ENCODE results near the gene SCGB2B2. TPM values are rescaled to one million over a fixed set of nuclear protein-coding genes. Genes with fewer than 3 reads are reported as not detected.

The SCGB2B2 gene, protein sequence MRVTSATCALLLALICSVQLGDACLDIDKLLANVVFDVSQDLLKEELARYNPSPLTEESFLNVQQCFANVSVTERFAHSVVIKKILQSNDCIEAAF
- total RNA-seq (1 to 10 TPM in 1 of 7 donors, under 1 TPM in 6; 0.12 to 1.6 (median 0.50) TPM), polyA plus RNA-seq (under 1 TPM; 0.11 to 0.12 TPM)
- long read RNA-seq, donor 1, partial matches to known transcripts = 0 of 3 reads
- long read RNA-seq, donor 1, other reads (novel, unspliced or antisense) = 3 of 3 reads
- long read RNA-seq, donor 2, partial matches to known transcripts = 21 of 26 reads
- long read RNA-seq, donor 2, other reads (novel, unspliced or antisense) = 5 of 26 reads
- long read RNA-seq, donor 3 = 0 reads

DNA sequence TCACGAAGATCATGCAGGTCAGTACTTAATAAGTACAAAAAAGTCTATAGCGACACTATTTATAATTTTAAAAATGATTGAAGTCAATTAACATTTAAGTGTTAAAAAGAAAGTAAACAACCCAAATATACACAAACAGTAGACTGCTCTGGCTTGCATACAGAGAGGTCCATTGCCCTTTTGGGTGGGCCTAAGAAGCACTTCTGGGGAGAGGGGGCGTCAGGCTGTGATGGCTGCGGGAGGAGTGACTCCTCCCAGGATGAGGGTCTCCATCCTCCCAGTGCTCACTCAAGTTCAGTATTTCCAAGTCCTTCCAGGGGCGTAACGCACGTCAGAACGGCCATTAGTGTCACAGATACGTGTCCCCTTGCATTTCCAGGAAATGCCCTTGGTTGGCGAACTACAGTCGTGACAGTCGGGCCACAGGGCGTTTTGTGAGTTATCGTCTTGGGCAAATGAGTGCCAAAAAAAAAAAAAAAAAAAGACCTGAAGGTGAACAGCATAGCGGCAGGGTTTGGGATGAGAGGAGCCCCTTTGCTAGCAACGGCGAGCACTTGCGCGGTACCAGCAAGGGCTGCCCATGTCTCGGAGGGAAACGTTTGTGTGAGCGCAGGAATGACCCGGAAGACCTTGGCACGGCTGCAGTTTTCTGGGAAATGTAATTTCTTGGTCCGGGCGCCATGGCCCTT lies at the start of gene SCGB2B2:
Gene SCGB2B2 (minus strand): TSS at position 463 of the 689 bp plus-strand sequence. CDS start 82,596 bp downstream, outside the sequence.
- peak in 1 of 5 donors; percentile 50 for DNase-seq

DNA sequence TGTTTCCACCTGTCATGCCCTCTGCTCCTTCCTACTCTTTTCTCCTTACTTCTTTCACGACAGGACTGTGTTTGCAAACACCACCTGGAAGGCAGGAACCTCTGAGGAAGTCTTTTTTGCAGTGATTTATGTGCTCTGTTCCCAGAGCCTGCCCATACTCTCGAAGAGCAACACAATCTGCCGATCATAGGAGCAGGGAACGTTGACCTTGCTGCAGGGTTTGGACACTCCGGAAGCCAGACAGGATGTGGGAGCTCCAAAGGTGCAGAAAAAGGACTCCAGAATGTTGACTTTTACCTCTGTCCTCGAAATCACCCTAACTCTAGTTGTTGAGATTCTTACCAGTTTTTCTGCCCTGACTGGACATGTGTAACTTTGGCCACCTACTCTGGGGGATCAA lies 48.4 kb upstream of the SCGB2B2 start:
- Histone ChIP-seq H3K4me3 (no peak overlapping the region), H3K9me3 (no peaks in the 10 kb centered on the region), H3K27ac (no peak overlapping the region), H3K4me1 (ENCODE audit: insufficient read depth) (no peaks in the 10 kb centered on the region), H3K27me3 (no peaks in the 10 kb centered on the region), H3K36me3 (no peaks in the 10 kb centered on the region)
- DNase-seq = no peak
- intact Hi-C loops (cut with DNase I) = no loop called here
- WGBS, 3 donors = 25 to 28% (median 27%) methylated on average over 6 of the region's 6 CpGs
- no peak for TF ChIP-seq EP300 (IDR thresholded peaks at IDR 0.05)

More for the DNA sequence above, at the start of gene SCGB2B2:
- WGBS, 3 donors = 6 to 7% (median 7%) methylated on average over 26 of the region's 26 CpGs
- Histone ChIP-seq H3K9me3 (peaks cover under 1 to 17% of the 10 kb centered on the region in 2 donors), H3K4me1 (ENCODE audit: insufficient read depth) (no peaks in the 10 kb centered on the region), H3K27me3 (no peaks in the 10 kb centered on the region), H3K36me3 (no peaks in the 10 kb centered on the region), H3K4me3 (peak within 1 kb of the TSS; percentile 89), H3K27ac (peak within 1 kb of the TSS; percentile 94)
- no peak for TF ChIP-seq EP300 (IDR thresholded peaks at IDR 0.05)
- TF ChIP-seq, protein P1, sequence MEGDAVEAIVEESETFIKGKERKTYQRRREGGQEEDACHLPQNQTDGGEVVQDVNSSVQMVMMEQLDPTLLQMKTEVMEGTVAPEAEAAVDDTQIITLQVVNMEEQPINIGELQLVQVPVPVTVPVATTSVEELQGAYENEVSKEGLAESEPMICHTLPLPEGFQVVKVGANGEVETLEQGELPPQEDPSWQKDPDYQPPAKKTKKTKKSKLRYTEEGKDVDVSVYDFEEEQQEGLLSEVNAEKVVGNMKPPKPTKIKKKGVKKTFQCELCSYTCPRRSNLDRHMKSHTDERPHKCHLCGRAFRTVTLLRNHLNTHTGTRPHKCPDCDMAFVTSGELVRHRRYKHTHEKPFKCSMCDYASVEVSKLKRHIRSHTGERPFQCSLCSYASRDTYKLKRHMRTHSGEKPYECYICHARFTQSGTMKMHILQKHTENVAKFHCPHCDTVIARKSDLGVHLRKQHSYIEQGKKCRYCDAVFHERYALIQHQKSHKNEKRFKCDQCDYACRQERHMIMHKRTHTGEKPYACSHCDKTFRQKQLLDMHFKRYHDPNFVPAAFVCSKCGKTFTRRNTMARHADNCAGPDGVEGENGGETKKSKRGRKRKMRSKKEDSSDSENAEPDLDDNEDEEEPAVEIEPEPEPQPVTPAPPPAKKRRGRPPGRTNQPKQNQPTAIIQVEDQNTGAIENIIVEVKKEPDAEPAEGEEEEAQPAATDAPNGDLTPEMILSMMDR (IDR thresholded peaks at IDR 0.05) = peak in 1 of 3 donors; percentile 21
- no peak for TF ChIP-seq POLR2A (IDR thresholded peaks at IDR 0.05)
- intact Hi-C loops (cut with DNase I) = no loop called here

DNA sequence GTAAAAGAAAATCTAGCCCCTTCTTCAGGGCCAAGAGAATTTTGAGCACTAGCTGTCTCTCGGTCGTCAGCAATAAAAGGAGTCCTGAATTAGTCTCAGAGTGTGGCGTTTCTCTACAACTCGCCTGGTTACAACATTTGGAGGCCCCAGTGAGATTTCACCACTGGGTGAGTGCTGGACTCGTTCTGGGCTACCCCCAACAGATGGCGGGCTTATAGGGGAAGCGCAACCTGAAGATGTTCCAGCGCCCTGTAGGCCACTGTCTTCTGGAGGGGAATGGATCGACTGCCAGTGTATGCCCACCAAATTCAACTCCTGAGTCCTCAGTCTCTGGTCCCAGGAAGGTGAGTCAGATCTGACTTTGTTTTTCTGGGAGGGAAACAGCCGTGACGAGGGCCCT lies 45.4 kb upstream of the SCGB2B2 start:
- no peak for DNase-seq
- Histone ChIP-seq H3K27me3 (no peaks in the 10 kb centered on the region), H3K36me3 (no peaks in the 10 kb centered on the region), H3K9me3 (no peaks in the 10 kb centered on the region), H3K27ac (no peak overlapping the region), H3K4me3 (no peak overlapping the region), H3K4me1 (ENCODE audit: insufficient read depth) (no peaks in the 10 kb centered on the region)
- intact Hi-C loops (cut with DNase I) = no loop called here
- TF ChIP-seq EP300 (IDR thresholded peaks at IDR 0.05) = no peak
- TF ChIP-seq, protein P1 (IDR thresholded peaks at IDR 0.05) = no peak
- TF ChIP-seq POLR2A (IDR thresholded peaks at IDR 0.05) = no peak
- WGBS, 3 donors = 29 to 47% (median 36%) methylated on average over 11 of the region's 11 CpGs

DNA sequence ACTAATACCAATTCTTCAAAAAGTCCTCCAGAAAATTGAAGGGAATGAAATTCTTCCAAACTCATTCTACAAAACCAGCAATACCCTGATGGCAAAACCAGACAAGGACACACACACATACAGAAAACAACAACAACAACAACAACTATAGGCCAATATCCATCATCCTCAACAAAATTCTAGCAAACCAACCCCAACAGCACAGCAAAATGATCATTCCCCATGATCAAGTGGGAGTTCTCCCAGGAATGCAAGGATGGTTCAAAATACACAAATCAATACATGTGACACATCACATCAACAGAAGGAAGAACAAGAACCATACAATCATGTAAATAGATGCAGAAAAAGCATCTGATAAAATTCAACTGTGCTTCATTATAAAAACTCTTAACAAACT lies 38.4 kb upstream of the SCGB2B2 start:
- no peaks in the 10 kb centered on the region for H3K27me3 ChIP-seq
- TF ChIP-seq, protein P1 (IDR thresholded peaks at IDR 0.05) = no peak
- TF ChIP-seq POLR2A (IDR thresholded peaks at IDR 0.05) (no peak), EP300 (IDR thresholded peaks at IDR 0.05) (no peak)
- peaks cover 0 to 4% of the 10 kb centered on the region in 2 donors for H3K9me3 ChIP-seq
- no peak for DNase-seq
- H3K4me3 ChIP-seq = no peak overlapping the region
- H3K4me1 ChIP-seq (ENCODE audit: insufficient read depth) = no peaks in the 10 kb centered on the region
- no peak overlapping the region for H3K27ac ChIP-seq
- no peaks in the 10 kb centered on the region for H3K36me3 ChIP-seq
- intact Hi-C loops (cut with DNase I) = loop anchor here in 1 of 4 donors (10.0 kb wide), 1 partner anchor 931 kb away; no protein-coding TSS in a partner anchor

All from ovary (tissue), 10 donors.